K562 (cell line): ENCODE data around the gene ZSWIM6.

Experiments used
- ATF2 ChIP-seq: sonication (generic); formaldehyde crosslinking; IDR thresholded peaks from 2 replicates; pipeline ENCODE4 v1.8.1; 2022; ENCODE audit warnings: missing genetic modification reagents
- CTCF ChIP-seq, 3 experiments: IDR thresholded peaks in 2 of 3; conservative IDR thresholded peaks in 1 of 3; 2 replicates each; pipeline ENCODE4 v1.5.1; 2011 to 2012; ENCODE audit warnings: low read length in 3 of 3, mild to moderate bottlenecking in 3 of 3, control low read depth in 2 of 3, improper control_type of control experiment in 1 of 3, inconsistent platforms in 1 of 3, low read depth in 1 of 3, mixed read lengths in 1 of 3, moderate library complexity in 1 of 3; ENCODE audit not compliant: insufficient read depth in 2 of 3
- FOXK2 ChIP-seq, 2 experiments: fragments of 450-650 bp; IDR thresholded peaks in 1 of 2; conservative IDR thresholded peaks in 1 of 2; 2 replicates each; pipeline ENCODE4 v1.6.1; 2016; ENCODE audit warnings: low read depth in 2 of 2, mild to moderate bottlenecking in 1 of 2
- GATAD2B ChIP-seq: fragments of 450-650 bp; IDR thresholded peaks from 2 replicates; pipeline ENCODE4 v1.6.1; 2017; ENCODE audit warnings: mild to moderate bottlenecking, borderline replicate concordance
- KDM1A ChIP-seq, 2 experiments: fragments of 450-650 bp; IDR thresholded peaks; 2 replicates each; pipeline ENCODE4 v1.6.1; 2016; ENCODE audit warnings: mild to moderate bottlenecking in 2 of 2
- POLR2AphosphoS5 ChIP-seq: IDR thresholded peaks from 2 replicates; pipeline ENCODE4 v1.6.1; 2011; ENCODE audit warnings: mild to moderate bottlenecking, low read depth, low read length, moderate library complexity; ENCODE audit not compliant: control insufficient read depth, insufficient read depth
- PREB ChIP-seq: sonication (generic); formaldehyde crosslinking; IDR thresholded peaks from 2 replicates; pipeline ENCODE4 v1.8.1; 2023; ENCODE audit warnings: mild to moderate bottlenecking, missing genetic modification reagents
- SMAD3 ChIP-seq: fragments of 450-650 bp; formaldehyde crosslinking; conservative IDR thresholded peaks from 2 replicates; pipeline ENCODE4 v1.4.0; 2020; ENCODE audit warnings: mild to moderate bottlenecking

- TF ChIP-seq KDM1A (IDR thresholded peaks at IDR 0.05) = no peak
- no peak for TF ChIP-seq GATAD2B
- TF ChIP-seq ATF2 (CRISPR knock-in tag) = no peak
- no peak for TF ChIP-seq POLR2AphosphoS5
- no peak for TF ChIP-seq SMAD3 (CRISPR knock-in tag)
- TF ChIP-seq FOXK2 (conservative IDR thresholded peaks at IDR 0.05 in 1 of 2, IDR thresholded peaks at IDR 0.05 in 1 of 2; ENCODE audit: low read depth in 2 of 2) = no peak
- TF ChIP-seq CTCF (IDR thresholded peaks at IDR 0.05 in 2 of 3, conservative IDR thresholded peaks at IDR 0.05 in 1 of 3; ENCODE audit: insufficient read depth in 2 of 3, low read depth in 1 of 3, low read length in 3 of 3) = no peak
- TF ChIP-seq PREB (CRISPR knock-in tag) = no peak
Measured at GRCh38 chr5:61407706-61408270, 75.7 kb downstream of the ZSWIM6 start.
